Spinal cord (tissue), 10 donors: ENCODE results near the gene FAM9C. TPM values are rescaled to one million over a fixed set of nuclear protein-coding genes. Genes with fewer than 3 reads are reported as not detected.
A peak's percentile ranks its signal among the peaks of the same experiment; 100 is the strongest.
"Not testable (repeated sequence)": the region's sequence is repeated elsewhere in the genome, so short reads cannot be mapped to it uniquely, and the experiment has no call there.

Experiments
- DNase-seq, 6 donors: peaks; one replicate each; pipeline versions ENCODE4 v3.0.0 to v3.0.0-alpha.2; 2013 to 2015; ENCODE audit warnings: low spot score in 6 of 6, low read depth in 4 of 6
- H3K27ac ChIP-seq: one replicate; pipeline ENCODE4 v1.5.1; 2013; ENCODE audit warnings: low read depth, low read length, control low read depth
- H3K27me3 ChIP-seq: one replicate; pipeline ENCODE4 v1.6.1; 2013; ENCODE audit warnings: low read length; ENCODE audit not compliant: control insufficient read depth, insufficient read depth
- H3K36me3 ChIP-seq: one replicate; pipeline ENCODE4 v1.6.1; 2013; ENCODE audit warnings: low read length; ENCODE audit not compliant: control insufficient read depth, insufficient read depth
- H3K4me1 ChIP-seq: one replicate; pipeline ENCODE4 v1.6.1; 2013; ENCODE audit warnings: low read length; ENCODE audit not compliant: control insufficient read depth, insufficient read depth
- H3K4me3 ChIP-seq: one replicate; pipeline ENCODE4 v1.5.1; 2013; ENCODE audit warnings: low read depth, low read length, control low read depth
- H3K9me3 ChIP-seq: one replicate; pipeline ENCODE4 v1.6.1; 2013; ENCODE audit warnings: low read length; ENCODE audit not compliant: control insufficient read depth, insufficient read depth
- WGBS: methylation state at CpG from one replicate; pipeline ENCODE4 v1.1.5; 2013; ENCODE audit warnings: missing lambda C conversion rate; ENCODE audit not compliant: insufficient coverage; 5-methylcytosine and 5-hydroxymethylcytosine counted together
- polyA plus RNA-seq, 2 donors: library from polyadenylated mRNA; unstranded; fragments of 120-200 nt; gene quantifications; one replicate each; pipeline ENCODE4 v1.2.1, GENCODE V29; 2013; ENCODE audit not compliant: insufficient read length in 2 of 2
- total RNA-seq, 2 donors: library from RNA; depleted of rRNA in 1 of 2; stranded (reverse); fragments of 120-200 nt in 1 of 2; fragments of >200 nt in 1 of 2; gene quantifications; one replicate each; pipeline versions ENCODE4 v1.2.3 to v1.2.4, GENCODE V29; 2013 to 2014
- donor health status: healthy.

The FAM9C gene
- total and polyA plus RNA-seq, 4 donors = 0.10 to 0.38 (median 0.24) TPM; not detected in 1

- 90% methylated on average over 2 of the region's 4 CpGs for WGBS
- DNase-seq, H3K9me3 ChIP-seq, H3K27ac ChIP-seq, H3K4me1 ChIP-seq, H3K36me3 ChIP-seq, H3K27me3 ChIP-seq, H3K4me3 ChIP-seq: not testable (repeated sequence)
Measured at GRCh38 chrX:13061215-13061708, 16.8 kb upstream of the FAM9C start.

- peaks cover 2% of the 10 kb centered on the region for H3K9me3 ChIP-seq
- H3K4me1 ChIP-seq = no peaks in the 10 kb centered on the region
- H3K36me3 ChIP-seq = no peaks in the 10 kb centered on the region
- DNase-seq = no peak
- no CpG with 5 or more reads among the region's 3 CpGs for WGBS
- no peaks in the 10 kb centered on the region for H3K27me3 ChIP-seq
- H3K27ac ChIP-seq = no peak overlapping the region
- H3K4me3 ChIP-seq = no peak overlapping the region
Measured at GRCh38 chrX:13059637-13060499, 15.4 kb upstream of the FAM9C start.

GRCh38 chrX:13055486-13055885 lies 11.1 kb upstream of the FAM9C start:
- Histone ChIP-seq H3K27me3 (peaks cover 4% of the 10 kb centered on the region), H3K36me3 (no peaks in the 10 kb centered on the region), H3K9me3 (no peaks in the 10 kb centered on the region), H3K4me3 (no peak overlapping the region), H3K4me1 (no peaks in the 10 kb centered on the region), H3K27ac (no peak overlapping the region)
- no peak for DNase-seq
- no CpG with 5 or more reads among the region's 1 CpG for WGBS

- Histone ChIP-seq H3K27me3 (peaks cover 4% of the 10 kb centered on the region), H3K4me3 (no peak overlapping the region), H3K36me3 (no peaks in the 10 kb centered on the region), H3K9me3 (no peaks in the 10 kb centered on the region), H3K27ac (no peak overlapping the region), H3K4me1 (no peaks in the 10 kb centered on the region)
- no peak for DNase-seq
Measured at GRCh38 chrX:13053171-13053570, 8.8 kb upstream of the FAM9C start.

- WGBS = 40% methylated on average over 1 of the region's 4 CpGs
- no peak overlapping the region for H3K27ac ChIP-seq
Measured at GRCh38 chrX:13051529-13052172, 7.2 kb upstream of the FAM9C start.

GRCh38 chrX:13051167-13051528 lies 6.7 kb upstream of the FAM9C start:
- WGBS = no CpG with 5 or more reads among the region's 1 CpG
- Histone ChIP-seq H3K27ac (no peak overlapping the region), H3K4me3 (no peak overlapping the region), H3K27me3 (peaks cover 4% of the 10 kb centered on the region), H3K9me3 (no peaks in the 10 kb centered on the region), H3K4me1 (no peaks in the 10 kb centered on the region), H3K36me3 (no peaks in the 10 kb centered on the region)
- no peak for DNase-seq

More at GRCh38 chrX:13051529-13052172, 7.2 kb upstream of the FAM9C start:
- H3K36me3 ChIP-seq = no peaks in the 10 kb centered on the region
- DNase-seq = peak in 1 of 6 donors; percentile 27
- H3K4me1 ChIP-seq = no peaks in the 10 kb centered on the region
- peaks cover 4% of the 10 kb centered on the region for H3K27me3 ChIP-seq
- H3K9me3 ChIP-seq = no peaks in the 10 kb centered on the region
- no peak overlapping the region for H3K4me3 ChIP-seq

- 79% methylated on average over 2 of the region's 4 CpGs for WGBS
Measured at GRCh38 chrX:13050151-13050550, 5.7 kb upstream of the FAM9C start.

DNA sequence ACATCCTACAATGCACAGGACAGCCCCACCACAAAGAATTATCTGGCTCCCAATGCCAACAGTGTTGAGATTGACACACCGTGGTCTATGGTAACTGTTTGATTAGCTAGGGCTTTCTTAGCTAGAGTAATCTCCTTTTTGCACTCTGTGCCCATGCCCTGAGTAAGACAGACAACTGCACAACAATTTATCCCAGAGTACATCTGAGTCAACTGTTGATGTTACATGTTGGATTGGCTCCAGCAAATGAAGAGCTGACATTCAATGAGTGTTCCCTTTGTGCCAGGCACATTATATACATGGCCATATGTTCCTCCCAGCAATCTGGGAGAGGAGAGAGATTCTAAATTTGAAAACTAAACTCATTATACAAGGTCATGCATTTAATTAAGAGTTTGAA lies 3.9 kb upstream of the FAM9C start:
- Histone ChIP-seq H3K36me3 (no peaks in the 10 kb centered on the region), H3K27ac (no peak overlapping the region), H3K9me3 (no peaks in the 10 kb centered on the region), H3K4me1 (no peaks in the 10 kb centered on the region), H3K27me3 (peaks cover 3% of the 10 kb centered on the region), H3K4me3 (no peak overlapping the region)
- no CpG with 5 or more reads among the region's 1 CpG for WGBS
- DNase-seq = peak in 2 of 6 donors; percentile 26 to 80

More at GRCh38 chrX:13050151-13050550, 5.7 kb upstream of the FAM9C start:
- DNase-seq = no peak
- Histone ChIP-seq H3K36me3 (no peaks in the 10 kb centered on the region), H3K27ac (no peak overlapping the region), H3K4me3 (no peak overlapping the region), H3K4me1 (no peaks in the 10 kb centered on the region), H3K9me3 (no peaks in the 10 kb centered on the region), H3K27me3 (peaks cover 4% of the 10 kb centered on the region)

- Histone ChIP-seq H3K9me3 (no peaks in the 10 kb centered on the region), H3K36me3 (no peaks in the 10 kb centered on the region), H3K4me3 (no peak overlapping the region), H3K27me3 (no peaks in the 10 kb centered on the region), H3K4me1 (no peaks in the 10 kb centered on the region), H3K27ac (no peak overlapping the region)
- 100% methylated on average over 1 of the region's 3 CpGs for whole genome bisulfite sequencing
- DNase-seq = no peak
Measured at GRCh38 chrX:13047759-13048158, 3.3 kb upstream of the FAM9C start.
